Smooth muscle cell (in vitro differentiated cells): Measurements from ENCODE around the gene TTI1. TPM values are rescaled to one million over a fixed set of nuclear protein-coding genes. Genes with fewer than 3 reads are reported as not detected.

Source experiments
- DNase-seq: peaks from one replicate; lab custom pipeline; 2025; ENCODE audit not compliant: unreplicated experiment; lab: John Stamatoyannopoulos, UW
- H2AFZ ChIP-seq: fragments of 200-600 bp; sonication (generic); 2 replicates; pipeline ENCODE4 v1.6.0; 2016; ENCODE audit warnings: antibody characterized with exemption, low read depth, mild to moderate bottlenecking
- H3F3A ChIP-seq: fragments of 200-600 bp; sonication (generic); 2 replicates; pipeline ENCODE4 v1.6.0; 2017; ENCODE audit warnings: antibody characterized with exemption, low read depth
- H3K27ac ChIP-seq: fragments of 200-600 bp; sonication (generic); 2 replicates; pipeline ENCODE4 v1.5.1; 2016; ENCODE audit warnings: low read depth, mild to moderate bottlenecking
- H3K27me3 ChIP-seq: fragments of 200-600 bp; sonication (generic); 2 replicates; pipeline ENCODE4 v1.6.1; 2016; ENCODE audit warnings: low read depth, mild to moderate bottlenecking
- H3K36me3 ChIP-seq: fragments of 200-600 bp; sonication (generic); 2 replicates; pipeline ENCODE4 v1.5.1; 2016; ENCODE audit warnings: low read depth
- H3K4me1 ChIP-seq: fragments of 200-600 bp; sonication (generic); 2 replicates; pipeline ENCODE4 v1.5.1; 2016; ENCODE audit warnings: low read depth
- H3K4me2 ChIP-seq: fragments of 200-600 bp; sonication (generic); 2 replicates; pipeline ENCODE4 v1.6.0; 2016; ENCODE audit warnings: mild to moderate bottlenecking
- H3K4me3 ChIP-seq: fragments of 200-600 bp; sonication (generic); 2 replicates; pipeline ENCODE4 v1.5.1; 2016; ENCODE audit warnings: mild to moderate bottlenecking
- H3K79me2 ChIP-seq: fragments of 200-600 bp; sonication (generic); 2 replicates; pipeline ENCODE4 v1.6.0; 2016; ENCODE audit warnings: low read depth, mild to moderate bottlenecking
- H3K9ac ChIP-seq: fragments of 200-600 bp; sonication (generic); 2 replicates; pipeline ENCODE4 v1.6.0; 2016; ENCODE audit warnings: low read depth
- H3K9me3 ChIP-seq: fragments of 200-600 bp; sonication (generic); replicated peaks from 2 replicates; pipeline ENCODE4 v1.5.1; 2016; ENCODE audit warnings: low read depth
- H4K20me1 ChIP-seq: fragments of 200-600 bp; sonication (generic); 2 replicates; pipeline ENCODE4 v1.6.0; 2016; ENCODE audit warnings: low read depth
- CTCF ChIP-seq: fragments of 200-600 bp; sonication (generic); IDR thresholded peaks from 2 replicates; pipeline ENCODE4 v1.5.1; 2017; ENCODE audit warnings: borderline replicate concordance, mild to moderate bottlenecking, antibody characterized with exemption; ENCODE audit not compliant: insufficient read depth, poor library complexity, severe bottlenecking
- WGBS: methylation state at CpG from one replicate; pipeline ENCODE4 v1.1.7; 2016; ENCODE audit warnings: low lambda C conversion rate; 5-methylcytosine and 5-hydroxymethylcytosine counted together
- polyA plus RNA-seq: library from polyadenylated mRNA; unstranded; fragments of >200 nt; fragmentation: Nextera tagmentation; extraction: Ambion mirVana; gene quantifications from 2 replicates; pipeline ENCODE4 v1.2.1, GENCODE V29; 2016
- total RNA-seq: library from RNA; depleted of rRNA; stranded (reverse); fragments of >200 nt; gene quantifications from 2 replicates; pipeline ENCODE4 v1.2.3, GENCODE V29; 2014

Gene TTI1
- total and polyA plus RNA-seq, 2 experiments from 2014 or later, result 17.0 to 20.0 TPM

- H4K20me1 ChIP-seq, result no peaks in the 10 kb centered on the region
- no peak for DNase-seq
- H3K4me2 ChIP-seq, result no peak overlapping the region
- H3K79me2 ChIP-seq, result no peaks in the 10 kb centered on the region
- H3K9me3 ChIP-seq, result no peaks in the 10 kb centered on the region
- H3K36me3 ChIP-seq, result no peaks in the 10 kb centered on the region
- H2AFZ ChIP-seq, result no peak overlapping the region
- H3F3A ChIP-seq, result no peaks in the 10 kb centered on the region
- WGBS, result 36% methylated on average over 12 of the region's 12 CpGs
- no peak overlapping the region for H3K4me3 ChIP-seq
- H3K9ac ChIP-seq, result no peak overlapping the region
- no peaks in the 10 kb centered on the region for H3K27me3 ChIP-seq
- no peak for TF ChIP-seq CTCF
- H3K27ac ChIP-seq, result no peak overlapping the region
- no peaks in the 10 kb centered on the region for H3K4me1 ChIP-seq
Measured at GRCh38 chr20:37977338-37977737, 55.9 kb downstream of the TTI1 start.

GRCh38 chr20:37976887-37977286 is 56.4 kb downstream of the TTI1 start:
- no peaks in the 10 kb centered on the region for H3K79me2 ChIP-seq
- no peaks in the 10 kb centered on the region for H3K27me3 ChIP-seq
- H2AFZ ChIP-seq, result no peak overlapping the region
- H4K20me1 ChIP-seq, result no peaks in the 10 kb centered on the region
- WGBS, result 62% methylated on average over 10 of the region's 10 CpGs
- TF ChIP-seq CTCF, result no peak
- no peak overlapping the region for H3K4me3 ChIP-seq
- H3K4me1 ChIP-seq, result no peaks in the 10 kb centered on the region
- DNase-seq, result no peak
- H3K9me3 ChIP-seq, result no peaks in the 10 kb centered on the region
- H3K27ac ChIP-seq, result no peak overlapping the region
- H3K36me3 ChIP-seq, result no peaks in the 10 kb centered on the region
- H3K9ac ChIP-seq, result no peak overlapping the region
- H3F3A ChIP-seq, result no peaks in the 10 kb centered on the region
- H3K4me2 ChIP-seq, result no peak overlapping the region

- H3F3A ChIP-seq, result no peaks in the 10 kb centered on the region
- H3K27me3 ChIP-seq, result no peaks in the 10 kb centered on the region
- H3K4me1 ChIP-seq, result peaks cover 7% of the 10 kb centered on the region
- no peaks in the 10 kb centered on the region for H3K9me3 ChIP-seq
- no peak overlapping the region for H3K4me2 ChIP-seq
- no peak overlapping the region for H3K4me3 ChIP-seq
- WGBS, result 87% methylated on average over 12 of the region's 12 CpGs
- no peak overlapping the region for H3K9ac ChIP-seq
- no peak for DNase-seq
- H3K36me3 ChIP-seq, result no peaks in the 10 kb centered on the region
- no peaks in the 10 kb centered on the region for H3K79me2 ChIP-seq
- no peaks in the 10 kb centered on the region for H4K20me1 ChIP-seq
- TF ChIP-seq CTCF, result no peak
- no peak overlapping the region for H3K27ac ChIP-seq
- H2AFZ ChIP-seq, result no peak overlapping the region
Measured at GRCh38 chr20:37973059-37973910, 60.0 kb downstream of the TTI1 start.
